HG02938 (cell line): ENCODE data around the gene CBLIF.
"Not testable (repeated sequence)": the region's sequence is repeated elsewhere in the genome, so short reads cannot be mapped to it uniquely, and the experiment has no call there.

Experiments used
- ATAC-seq: cut with Tn5 transposase; IDR thresholded peaks from one replicate; pipeline ENCODE4 v1.9.1; 2021; ENCODE audit warnings: mild to moderate bottlenecking, moderate library complexity; ENCODE audit not compliant: unreplicated experiment

Gene CBLIF

GRCh38 chr11:59845399-59845798 lies at the start of gene CBLIF:
Gene CBLIF (minus strand): TSS chr11:59845499. CDS start chr11:59845453, 46 bp downstream.
- ATAC-seq = no peak

GRCh38 chr11:59894616-59895015 lies 49.3 kb upstream of the CBLIF start:
- no peak for ATAC-seq

- no peak for ATAC-seq
These were observed 46.5 kb upstream of the CBLIF start for GRCh38 chr11:59891781-59892181.

- ATAC-seq = not testable (repeated sequence)
These were observed 41.9 kb upstream of the CBLIF start for GRCh38 chr11:59887156-59887555.

- ATAC-seq = no peak
These were observed 38.3 kb upstream of the CBLIF start for GRCh38 chr11:59883597-59883996.

GRCh38 chr11:59879567-59879966 lies 34.3 kb upstream of the CBLIF start:
- no peak for ATAC-seq

GRCh38 chr11:59878575-59878974 lies 33.3 kb upstream of the CBLIF start, which contains the start of gene OOSP3:
Gene OOSP3 (plus strand): TSS chr11:59878782. CDS start chr11:59878809, 27 bp downstream.
- no peak for ATAC-seq

GRCh38 chr11:59877784-59878183 lies 32.5 kb upstream of the CBLIF start:
- no peak for ATAC-seq

- ATAC-seq = no peak
These were observed 32.0 kb upstream of the CBLIF start for GRCh38 chr11:59877325-59877724.

GRCh38 chr11:59875856-59876519 lies 30.7 kb upstream of the CBLIF start:
- no peak for ATAC-seq

GRCh38 chr11:59872076-59872475 lies 26.8 kb upstream of the CBLIF start:
- ATAC-seq = no peak

GRCh38 chr11:59867946-59868345 lies 22.6 kb upstream of the CBLIF start:
- ATAC-seq = no peak

GRCh38 chr11:59866836-59867235 lies 21.5 kb upstream of the CBLIF start:
- no peak for ATAC-seq

- no peak for ATAC-seq
These were observed 21.1 kb upstream of the CBLIF start, which contains the start of gene TCN1 for GRCh38 chr11:59866397-59866796. Gene TCN1 (minus strand): TSS chr11:59866487. CDS start chr11:59866470, 17 bp downstream.

- ATAC-seq = no peak
These were observed 19.7 kb upstream of the CBLIF start for GRCh38 chr11:59865031-59865430.

- no peak for ATAC-seq
These were observed 17.0 kb upstream of the CBLIF start for GRCh38 chr11:59862252-59862651.

GRCh38 chr11:59859673-59860072 lies 14.4 kb upstream of the CBLIF start:
- ATAC-seq = no peak

GRCh38 chr11:59857439-59858434 lies 12.4 kb upstream of the CBLIF start:
- no peak for ATAC-seq

- no peak for ATAC-seq
These were observed 9.6 kb upstream of the CBLIF start for GRCh38 chr11:59854871-59855270.

- ATAC-seq = not testable (repeated sequence)
These were observed 6.1 kb upstream of the CBLIF start for GRCh38 chr11:59851416-59851815.

GRCh38 chr11:59849551-59849950 lies 4.3 kb upstream of the CBLIF start:
- ATAC-seq = not testable (repeated sequence)

GRCh38 chr11:59849129-59849528 lies 3.8 kb upstream of the CBLIF start:
- no peak for ATAC-seq
